NCI-H1436 (cell line): ENCODE results near the gene FLRT1.

ENCODE experiments used
- DNase-seq: peaks from one replicate; lab custom pipeline; 2025; lab: John Stamatoyannopoulos, UW

FLRT1 gene

DNA sequence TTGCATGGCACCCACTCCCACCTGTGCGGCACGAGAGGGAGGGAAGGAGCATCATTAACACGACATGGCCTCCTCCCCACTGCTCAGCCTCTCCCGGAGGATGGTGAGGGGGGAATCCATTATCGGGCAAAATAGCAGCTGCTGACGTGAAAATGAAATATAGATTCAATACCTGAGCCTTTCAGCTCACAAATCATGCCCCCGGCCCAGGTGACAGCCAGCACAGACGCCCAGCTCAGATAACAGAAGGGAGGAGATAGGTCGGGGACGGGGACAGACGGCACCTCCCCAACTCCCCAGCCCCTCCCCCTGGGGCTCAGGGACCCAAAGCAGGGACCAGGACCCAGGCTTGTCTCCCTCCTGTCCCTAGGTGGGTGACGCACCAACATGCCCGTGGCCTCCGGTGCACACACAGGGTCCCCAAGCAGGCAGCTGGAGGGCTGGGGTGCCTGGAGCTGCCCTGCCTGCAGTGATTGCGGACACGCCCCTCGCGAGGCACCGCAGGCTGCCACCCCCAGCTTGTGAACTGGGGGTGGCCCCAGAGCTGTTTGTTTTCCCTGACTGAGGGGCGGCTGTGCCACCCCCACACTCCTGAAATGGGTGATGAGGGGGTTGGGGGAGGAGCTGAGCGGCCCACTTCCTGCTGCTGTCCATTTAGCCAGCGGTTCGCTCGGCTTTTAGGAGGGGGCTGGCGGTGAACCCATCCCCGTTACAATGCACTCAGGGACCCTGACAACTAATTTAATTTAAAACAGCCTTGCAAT, 31.7 kb downstream of the FLRT1 start:
- DNase-seq = peak; percentile 36

- DNase-seq = no peak
These were observed 33.1 kb downstream of the FLRT1 start for GRCh38 chr11:64068705-64069400.

DNA sequence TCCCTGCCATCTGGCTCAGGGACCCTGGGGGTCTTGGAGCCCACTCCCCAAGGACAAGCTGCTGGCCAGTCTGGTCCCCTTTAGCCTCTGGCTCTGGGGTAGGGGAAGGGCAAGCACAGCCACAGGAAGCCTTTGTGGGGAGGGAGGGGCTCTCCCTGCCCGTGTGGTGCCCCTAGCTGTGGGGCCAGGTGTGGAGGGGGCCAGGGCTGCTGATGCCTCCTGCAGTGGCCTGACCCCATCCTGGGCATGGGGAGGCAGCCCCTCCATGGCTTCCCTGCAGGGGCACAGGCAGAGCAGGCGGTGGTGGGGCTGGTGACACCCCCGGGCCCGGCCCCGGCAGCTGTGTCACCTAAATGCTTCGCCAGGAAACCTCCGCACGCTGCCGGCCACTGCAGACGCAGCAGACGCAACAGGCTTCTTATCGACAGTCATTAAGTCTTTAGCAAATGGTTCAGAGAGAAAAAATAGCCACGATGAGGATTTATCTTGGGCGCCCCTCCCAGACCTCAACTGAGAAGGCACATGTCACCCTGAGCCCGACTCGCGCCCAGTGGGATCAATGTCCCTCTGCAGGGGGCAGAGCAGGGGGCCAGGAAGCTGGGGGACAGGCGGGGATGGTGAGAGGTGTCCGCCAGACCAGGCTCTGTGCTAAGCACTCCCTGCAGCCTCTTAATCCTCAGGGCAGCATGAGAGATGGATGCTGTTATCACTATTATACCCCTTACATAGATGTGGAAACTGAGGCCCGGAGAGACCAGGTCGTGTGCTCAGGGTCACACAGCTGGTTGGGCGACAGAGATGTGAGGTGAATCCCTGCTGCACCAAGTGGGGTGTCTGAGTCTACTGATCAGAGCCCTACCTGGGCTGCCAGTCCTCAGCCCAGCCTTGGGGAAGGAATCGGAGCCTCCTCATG, 33.9 kb downstream of the FLRT1 start:
- no peak for DNase-seq

DNA sequence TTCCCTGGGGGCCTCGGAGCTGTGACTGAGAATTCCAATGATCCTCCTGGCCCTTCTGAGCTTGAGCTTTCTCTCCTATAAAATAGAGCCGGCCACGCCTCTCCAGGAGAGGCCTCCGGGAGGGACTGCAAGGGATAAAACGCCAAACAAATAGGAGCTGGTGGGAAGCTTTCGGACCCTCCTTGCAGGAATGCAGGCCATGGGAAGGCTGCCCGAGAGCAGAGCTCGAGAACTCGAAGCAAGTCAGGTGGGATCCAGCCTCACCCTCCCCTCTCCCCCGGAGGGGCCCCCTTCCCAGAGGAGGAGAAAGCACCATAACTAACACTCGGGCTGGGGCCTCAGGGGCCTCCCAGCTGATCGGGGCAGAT, 34.6 kb downstream of the FLRT1 start:
- no peak for DNase-seq

- no peak for DNase-seq
These were observed 36.1 kb downstream of the FLRT1 start for GRCh38 chr11:64071849-64072248.

- no peak for DNase-seq
These were observed 36.7 kb downstream of the FLRT1 start for GRCh38 chr11:64072403-64072802.

DNA sequence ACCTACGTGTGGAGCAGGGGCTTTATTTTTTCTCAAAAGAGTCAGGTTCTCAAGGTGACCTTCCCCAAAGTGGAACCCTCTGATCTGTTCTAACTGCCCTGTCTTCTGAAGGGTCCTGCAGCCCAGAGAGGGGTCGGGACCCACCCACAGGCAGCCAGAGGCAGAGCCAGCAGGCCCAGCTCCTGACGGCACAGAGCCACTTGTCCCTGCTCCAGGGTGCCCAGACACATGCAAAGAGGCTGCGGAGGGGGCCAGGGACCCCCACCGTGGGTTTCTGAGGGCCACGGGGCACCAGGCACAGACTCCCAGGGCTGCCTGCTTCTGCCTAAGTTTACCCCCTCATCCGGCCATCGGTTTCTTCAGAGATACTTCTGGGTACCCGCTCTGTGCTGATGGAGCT, 37.1 kb downstream of the FLRT1 start:
- no peak for DNase-seq

DNA sequence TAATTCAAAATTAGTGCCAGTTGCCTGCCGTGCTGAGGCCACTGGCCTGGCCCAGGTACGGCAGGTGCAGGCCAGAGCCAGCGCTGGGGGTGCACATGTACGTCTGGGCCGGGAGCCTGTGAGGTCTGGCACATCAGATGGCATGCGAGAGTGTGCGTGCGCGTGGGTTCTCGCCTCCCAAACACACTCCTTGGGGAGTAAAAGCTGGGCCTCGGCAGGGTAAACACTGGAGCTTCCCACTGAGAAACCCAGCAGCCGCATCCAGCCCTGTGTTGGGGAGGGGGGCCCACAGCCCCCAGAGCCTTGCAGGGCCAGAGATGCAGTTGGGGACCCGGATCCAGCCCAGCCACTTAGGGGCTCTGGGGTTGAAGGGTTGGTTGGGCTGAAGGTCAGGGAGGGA, 37.8 kb downstream of the FLRT1 start:
- no peak for DNase-seq

- DNase-seq = no peak
These were observed 38.5 kb downstream of the FLRT1 start for GRCh38 chr11:64074239-64074638.

GRCh38 chr11:64076758-64077157, 41.0 kb downstream of the FLRT1 start:
- DNase-seq = no peak

GRCh38 chr11:64077607-64078006, 41.9 kb downstream of the FLRT1 start:
- no peak for DNase-seq

DNA sequence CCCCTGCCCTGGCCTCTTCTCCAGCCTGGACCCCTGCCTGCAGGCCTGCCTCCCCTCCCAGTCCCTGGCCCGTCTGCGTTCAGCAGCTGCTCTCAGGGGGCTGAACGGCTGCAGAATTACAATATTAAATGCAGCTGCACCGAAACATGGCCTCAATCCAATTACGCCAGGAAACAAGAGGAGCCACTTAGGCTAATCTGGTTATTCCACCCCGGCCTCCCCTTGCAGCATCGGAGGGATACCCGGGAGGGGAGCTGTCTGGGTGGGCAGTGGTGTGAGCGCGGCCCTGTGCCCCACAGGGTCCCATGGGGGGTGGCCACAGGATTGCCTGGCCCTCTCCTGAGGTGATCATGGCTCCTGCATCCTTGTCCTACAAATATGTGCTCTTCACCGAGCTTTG, 42.6 kb downstream of the FLRT1 start:
- DNase-seq = peak; percentile 61

DNA sequence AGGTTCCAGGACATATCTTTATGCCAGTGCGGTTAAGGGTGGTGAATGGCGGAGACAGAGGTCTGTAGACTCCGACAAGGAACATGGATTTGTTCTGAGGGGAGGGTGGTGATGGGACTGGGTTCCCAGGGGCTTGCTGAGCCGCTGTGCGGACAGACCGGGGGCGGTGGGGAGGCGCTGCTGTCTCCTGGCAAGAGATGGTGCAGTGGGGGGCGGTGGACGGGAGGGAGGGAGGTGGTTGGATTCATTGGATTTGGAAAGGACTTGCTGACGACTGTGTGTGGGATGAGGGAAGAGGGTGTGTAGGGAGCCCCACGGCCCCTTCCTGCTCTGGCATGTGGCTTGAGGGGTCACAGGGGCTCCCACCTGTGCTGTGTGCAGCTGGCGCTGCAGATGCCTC, 43.2 kb downstream of the FLRT1 start:
- no peak for DNase-seq

DNA sequence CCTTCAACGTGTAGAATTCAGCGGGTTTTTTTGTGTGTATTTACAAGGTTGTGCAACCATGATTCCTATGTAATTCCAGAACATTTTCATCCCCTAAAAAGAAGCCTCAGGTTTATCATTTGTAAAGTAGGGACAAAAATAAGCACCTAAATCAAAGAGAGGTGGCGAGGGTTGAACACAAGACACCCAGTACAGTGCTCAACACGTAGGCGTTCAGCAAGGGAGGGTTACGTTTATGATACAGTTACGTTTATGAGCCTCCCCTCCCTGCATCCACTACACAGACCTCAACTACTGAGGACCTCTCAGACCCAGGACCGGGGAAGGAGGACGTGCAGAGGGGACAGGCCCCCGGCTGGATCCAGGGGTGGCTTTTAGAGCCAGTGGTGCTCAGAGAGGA, 44.7 kb downstream of the FLRT1 start:
- DNase-seq = no peak

GRCh38 chr11:64081745-64082442, 46.2 kb downstream of the FLRT1 start:
- peak; percentile 60 for DNase-seq

DNA sequence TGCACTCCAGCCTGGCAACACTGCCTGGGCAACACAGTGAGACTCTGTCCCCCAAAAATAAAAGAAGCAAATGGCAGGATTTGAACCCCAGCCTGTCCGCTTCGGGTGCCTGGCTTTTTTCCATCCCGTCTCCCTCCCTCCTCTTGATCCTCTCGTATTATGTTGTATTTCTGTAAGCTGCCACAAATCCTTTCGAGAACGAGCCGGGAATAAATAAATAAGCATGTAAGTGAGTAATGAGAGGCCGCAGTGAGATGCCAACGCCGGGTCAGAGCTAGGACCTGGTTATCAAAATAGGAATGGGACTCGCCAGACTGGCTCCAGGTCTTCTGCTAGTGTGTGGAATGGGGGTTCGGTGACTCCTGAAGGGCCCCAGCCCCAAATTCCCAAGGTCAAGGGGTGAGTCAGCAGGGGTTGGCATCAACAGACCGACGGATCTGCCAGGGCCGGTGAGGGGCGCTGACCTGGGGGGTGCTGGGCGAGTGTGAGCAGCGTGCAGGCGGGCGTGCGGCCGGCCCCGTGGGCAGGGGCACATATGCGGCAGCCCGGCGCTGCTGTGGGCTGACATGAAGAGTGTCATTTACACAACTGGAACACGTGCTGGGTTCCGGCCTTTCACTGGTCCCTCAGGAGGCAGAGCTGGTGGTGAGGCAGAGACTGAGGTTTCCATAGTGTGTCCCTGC, 47.8 kb downstream of the FLRT1 start:
- no peak for DNase-seq

GRCh38 chr11:64084146-64084950, 48.6 kb downstream of the FLRT1 start:
- no peak for DNase-seq

DNA sequence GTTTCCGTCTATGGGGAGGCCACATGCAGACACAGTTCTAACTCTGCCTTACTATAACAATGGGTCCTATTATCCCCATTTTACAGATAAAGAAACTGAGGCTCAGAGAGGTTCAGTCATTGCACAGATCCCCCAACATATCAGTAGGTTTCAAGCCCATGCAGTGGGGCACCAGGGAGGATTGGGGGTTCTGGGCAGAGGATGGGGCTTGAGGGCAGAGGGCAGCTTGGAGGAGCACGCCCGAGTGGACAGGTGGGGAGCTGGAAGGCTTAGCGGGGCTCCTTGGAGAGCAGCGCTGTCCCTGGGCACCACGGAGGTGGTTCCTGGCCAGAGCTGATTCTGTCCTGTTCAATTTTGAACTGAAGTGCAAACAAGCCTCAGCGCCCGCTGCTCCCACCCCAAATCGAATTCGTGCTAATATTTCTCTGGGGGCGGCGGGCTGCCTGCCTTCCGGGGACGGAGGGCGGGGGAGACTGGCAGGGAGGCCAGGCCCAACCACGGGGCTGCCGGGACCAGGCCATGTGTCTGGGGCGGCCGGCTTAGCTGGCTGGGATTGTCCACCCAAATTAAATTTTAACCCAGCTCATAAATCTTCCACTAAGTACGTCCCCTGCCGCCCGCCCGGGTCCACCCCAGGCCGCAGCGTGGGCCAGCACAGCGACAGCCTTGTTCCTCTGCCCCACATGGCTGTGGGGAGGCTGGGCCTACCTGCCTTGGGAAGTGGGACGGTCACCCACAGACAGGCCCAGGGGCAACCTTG, 49.4 kb downstream of the FLRT1 start:
- DNase-seq = no peak
